ENCODE measurements around the gene ADAMTS17.

ADAMTS17 gene

GRCh38 chr15:100163961-100164360, 177.8 kb downstream of the ADAMTS17 start:
- no peak for DNase-seq

DNA sequence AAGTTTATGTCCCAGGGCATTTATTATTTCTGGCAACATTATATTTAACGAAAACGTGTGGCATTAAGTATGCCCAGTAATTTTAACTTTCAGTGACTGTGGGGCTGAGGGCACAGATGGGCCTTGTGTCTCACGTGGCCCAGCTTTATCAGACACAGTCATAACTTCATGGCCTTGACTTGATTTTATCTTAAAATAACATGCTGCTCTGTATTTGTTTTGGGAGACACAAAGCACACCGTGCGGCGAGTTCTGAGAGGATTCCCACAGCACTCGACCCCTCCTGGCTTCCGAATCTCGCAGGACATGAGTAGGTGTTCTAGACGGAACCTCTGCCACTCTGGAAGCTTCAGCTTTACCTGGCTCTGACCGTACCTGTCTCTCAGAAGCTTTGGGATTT, 180.8 kb downstream of the ADAMTS17 start:
- DNase-seq, result no peak

DNA sequence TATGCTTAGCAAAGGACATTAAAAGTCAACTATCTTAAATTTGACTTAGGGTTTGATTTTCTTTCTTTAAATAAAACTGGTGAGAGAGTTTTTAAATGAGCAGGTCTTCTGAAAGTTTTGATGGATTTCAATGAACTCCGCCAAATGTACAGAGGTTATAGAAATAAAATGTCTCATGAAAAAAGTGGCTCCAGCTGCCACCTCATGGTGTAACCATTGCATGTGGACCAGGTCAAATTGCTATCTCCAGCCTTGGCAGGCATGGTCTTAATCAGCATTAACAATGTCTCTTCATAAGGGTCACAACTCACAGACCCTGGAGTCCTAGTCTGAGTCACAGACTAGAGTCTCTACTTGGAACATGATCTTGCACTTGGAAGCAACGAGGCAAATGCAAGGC, 182.3 kb downstream of the ADAMTS17 start:
- no peak for DNase-seq

DNA sequence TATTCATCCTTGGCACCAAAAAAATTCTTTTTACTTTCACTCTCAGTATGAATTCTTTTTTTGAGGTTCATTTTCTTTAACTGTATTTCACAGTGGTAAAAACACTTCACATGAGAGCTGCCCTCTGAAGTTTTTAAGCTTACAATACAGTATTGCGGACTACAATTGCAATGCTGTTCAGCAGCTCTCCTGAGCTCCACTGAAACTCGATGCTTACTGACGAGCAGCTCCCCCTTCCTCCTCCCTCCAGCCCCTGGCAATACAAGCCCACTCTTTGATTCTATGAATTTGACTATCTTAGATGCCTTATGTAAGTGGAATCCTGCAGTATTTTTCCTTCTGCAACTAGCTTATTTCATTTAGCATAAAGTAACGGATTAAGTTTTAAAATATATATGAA, 183.4 kb downstream of the ADAMTS17 start:
- no peak for DNase-seq

GRCh38 chr15:100156201-100156600, 185.6 kb downstream of the ADAMTS17 start:
- no peak for DNase-seq

DNA sequence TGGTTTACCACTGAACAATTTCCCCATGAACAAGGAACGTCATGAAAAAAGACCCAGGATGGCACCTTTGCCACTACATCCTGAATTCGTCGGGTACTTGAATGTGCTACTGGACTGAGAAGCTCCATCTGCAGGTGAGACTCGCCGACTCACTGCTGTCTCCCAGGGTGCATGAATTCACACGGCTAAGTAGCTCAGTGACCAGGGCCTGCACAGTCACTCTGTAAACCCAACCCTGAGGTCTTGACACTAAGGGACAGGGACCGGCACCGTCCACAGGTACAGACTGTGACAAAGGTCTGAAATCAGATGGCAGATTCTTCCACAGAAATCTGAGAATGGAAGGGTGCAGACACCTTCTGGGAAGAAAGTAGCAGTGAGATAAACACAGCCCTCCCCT, 187.4 kb downstream of the ADAMTS17 start:
- DNase-seq, result no peak

DNA sequence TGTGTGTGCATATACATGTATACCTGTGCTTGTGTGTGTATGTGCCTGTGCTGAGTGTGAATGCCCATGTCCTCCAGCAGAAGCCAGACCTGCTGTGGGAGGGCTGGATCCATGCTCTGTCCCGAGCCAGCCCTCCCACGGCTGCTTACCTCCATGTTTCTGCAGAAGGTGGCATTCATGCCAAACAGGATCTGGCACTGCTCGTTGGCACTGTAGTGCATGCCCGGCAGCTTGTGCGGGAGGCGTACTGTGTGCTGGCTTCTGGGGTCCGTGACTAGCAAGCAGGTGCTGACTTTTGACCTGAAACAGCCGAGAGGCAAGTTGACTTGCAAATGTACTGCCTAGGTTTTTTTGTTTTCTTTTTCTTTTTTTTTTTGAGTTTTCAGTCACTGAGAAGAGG, 189.3 kb downstream of the ADAMTS17 start:
- no peak for DNase-seq

GRCh38 chr15:100150906-100151305, 190.9 kb downstream of the ADAMTS17 start:
- no peak for DNase-seq

DNA sequence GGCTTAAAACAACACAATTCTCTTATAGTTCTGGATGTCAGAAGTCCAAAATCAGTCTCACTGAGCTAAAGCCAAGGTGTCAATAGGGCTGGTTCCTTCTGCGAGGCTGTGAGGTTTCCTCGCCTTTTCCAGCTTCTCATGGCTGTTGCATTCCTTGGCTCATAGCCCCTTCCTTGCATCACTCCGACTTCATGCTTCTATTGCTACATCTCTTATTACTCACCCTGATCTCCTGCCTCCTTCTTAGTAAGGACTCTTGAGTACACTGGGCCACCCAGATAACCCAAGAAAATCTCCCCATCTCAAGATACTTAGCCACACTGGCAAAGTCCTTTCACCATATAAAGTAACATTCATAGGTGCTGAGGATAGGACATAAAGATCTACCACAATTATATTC, 193.9 kb downstream of the ADAMTS17 start:
- DNase-seq, result no peak

- DNase-seq, result no peak
Observed at GRCh38 chr15:100143378-100143777, 198.4 kb downstream of the ADAMTS17 start.

- no peak for DNase-seq
Observed at GRCh38 chr15:100141311-100142001, 200.3 kb downstream of the ADAMTS17 start.

GRCh38 chr15:100140527-100141308, 201.1 kb downstream of the ADAMTS17 start:
- no peak for DNase-seq

- no peak for DNase-seq
Observed at GRCh38 chr15:100134586-100134985, 207.2 kb downstream of the ADAMTS17 start.

DNA sequence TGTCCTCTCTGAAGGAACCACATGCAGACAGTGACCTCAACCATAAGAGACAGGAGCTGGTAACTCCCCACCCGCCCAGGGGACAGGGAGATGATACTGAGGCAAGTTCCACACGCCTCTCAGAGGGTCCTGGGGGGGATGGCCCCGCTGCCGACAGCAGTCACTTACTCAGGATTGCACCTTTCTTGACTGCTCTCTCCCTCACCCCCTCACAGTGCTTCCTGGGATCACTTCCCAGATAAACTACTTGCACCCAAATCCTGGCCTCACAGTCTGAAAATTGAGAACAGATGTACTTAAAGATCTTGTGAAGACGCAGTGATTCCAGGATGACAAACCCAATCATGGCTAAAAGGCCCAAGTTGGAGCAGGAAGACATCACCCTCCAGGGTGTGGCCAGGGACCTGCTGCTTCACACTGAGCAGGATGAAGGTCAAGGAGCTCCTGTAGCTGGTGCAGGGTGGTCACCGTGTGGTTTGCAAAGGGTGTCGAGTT, 207.6 kb downstream of the ADAMTS17 start:
- DNase-seq, result no peak

- no peak for DNase-seq
Observed at GRCh38 chr15:100133001-100133400, 208.8 kb downstream of the ADAMTS17 start.

DNA sequence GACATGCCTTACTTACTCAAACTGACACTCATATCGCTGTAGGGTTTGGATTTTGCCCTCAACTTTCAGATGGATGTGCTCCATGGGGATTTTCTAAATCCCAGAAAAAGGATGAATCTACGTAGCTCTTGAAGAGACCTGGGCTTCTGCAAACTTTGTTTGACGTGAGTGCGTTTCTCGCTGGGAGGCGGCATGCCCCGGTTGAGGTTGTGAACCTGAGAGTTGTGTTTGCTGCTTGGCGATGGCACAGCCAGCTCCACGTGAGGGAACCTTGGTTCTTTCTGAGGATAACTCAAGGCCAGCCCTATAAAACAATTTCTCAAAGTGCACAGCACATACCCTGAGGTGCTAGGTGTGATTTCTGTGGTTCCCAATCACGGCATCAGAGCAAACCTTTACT, 209.5 kb downstream of the ADAMTS17 start:
- no peak for DNase-seq

- no peak for DNase-seq
Observed at GRCh38 chr15:100131321-100132224, 210.2 kb downstream of the ADAMTS17 start.

DNA sequence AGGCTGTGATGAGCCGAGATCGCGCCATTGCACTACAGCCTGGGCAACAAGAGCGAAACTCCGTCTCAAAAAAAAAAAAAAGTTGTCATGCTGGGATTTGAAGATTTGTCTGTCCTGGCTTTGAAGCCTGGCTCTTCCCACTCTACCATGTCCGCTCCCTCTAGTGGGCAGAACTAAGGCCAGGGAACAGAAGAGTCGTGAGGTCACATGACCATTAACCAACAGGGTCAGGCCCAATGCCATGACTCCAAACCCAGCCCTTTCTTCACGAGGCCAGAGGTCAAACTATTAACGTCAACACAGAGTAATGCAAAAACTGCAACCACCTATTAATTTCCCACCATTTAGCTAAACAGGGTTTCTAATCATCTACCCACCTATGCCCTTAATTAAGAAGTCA, 212.1 kb downstream of the ADAMTS17 start:
- DNase-seq, result no peak

DNA sequence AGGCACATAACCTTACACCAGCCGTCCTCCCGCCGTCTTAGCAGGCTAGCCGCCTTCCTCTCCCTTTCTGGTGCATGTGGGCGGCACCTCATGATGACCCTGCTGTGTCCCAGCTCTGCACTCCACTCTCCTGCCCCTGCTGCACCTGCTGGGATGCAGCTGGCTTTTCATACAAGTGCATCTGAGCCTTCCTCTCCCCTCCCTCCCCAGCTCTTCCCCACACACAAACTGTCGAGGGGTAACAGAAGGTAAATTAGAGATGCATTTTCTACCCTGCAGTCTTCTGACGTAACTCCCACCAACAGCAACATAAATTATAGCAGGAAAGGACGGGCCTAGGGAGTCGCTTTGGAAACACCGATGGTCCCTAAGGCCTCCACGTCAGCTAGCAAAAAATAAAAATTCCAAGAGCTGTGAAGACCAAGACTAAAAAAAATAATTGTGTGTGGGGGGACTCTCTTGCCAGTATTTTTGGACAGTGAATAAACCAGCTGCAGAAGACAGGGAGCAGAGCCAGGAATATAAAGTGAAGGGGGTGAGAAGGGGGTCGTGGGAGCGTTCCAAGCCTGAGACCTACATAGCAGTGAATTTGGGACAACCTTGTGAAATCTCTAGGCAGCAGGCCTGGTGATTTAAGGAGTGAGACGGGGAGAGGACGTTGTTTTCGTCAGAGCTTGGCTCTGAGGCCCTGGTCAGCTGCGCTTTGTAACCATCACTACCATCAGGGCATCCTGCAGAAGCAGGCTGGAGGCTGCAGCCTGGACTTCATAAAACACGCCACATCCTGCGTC, 216.2 kb downstream of the ADAMTS17 start:
- DNase-seq, result peak in 2 of 3 experiments; percentile 64 to 91

GRCh38 chr15:100124936-100125335, 216.8 kb downstream of the ADAMTS17 start:
- DNase-seq, result peak in 1 of 3 experiments; percentile 48

- no peak for DNase-seq
Observed at GRCh38 chr15:100124361-100124760, 217.4 kb downstream of the ADAMTS17 start.

DNA sequence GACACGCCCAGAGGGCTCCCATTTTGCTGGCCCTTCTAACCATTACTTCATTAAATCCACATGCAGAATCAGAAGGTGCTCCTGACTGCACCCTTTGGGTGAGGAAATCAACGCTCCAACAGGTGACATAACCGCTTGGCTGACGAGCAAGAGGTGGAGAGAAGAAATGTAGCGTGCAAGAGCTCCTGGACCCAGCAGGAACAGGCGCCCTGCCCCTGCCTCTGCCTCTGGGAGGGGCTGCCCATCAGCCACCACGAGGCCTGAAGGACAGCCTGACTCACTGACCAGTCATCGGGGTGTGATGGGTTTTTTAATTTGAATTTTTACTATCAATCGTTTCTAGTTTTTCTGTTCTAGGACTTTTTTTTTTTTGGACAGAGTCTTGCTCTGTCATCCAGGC, 218.2 kb downstream of the ADAMTS17 start:
- no peak for DNase-seq

Measured in NCI-H1417 (cell line).